ENCODE results near the gene MZB1.

DNA sequence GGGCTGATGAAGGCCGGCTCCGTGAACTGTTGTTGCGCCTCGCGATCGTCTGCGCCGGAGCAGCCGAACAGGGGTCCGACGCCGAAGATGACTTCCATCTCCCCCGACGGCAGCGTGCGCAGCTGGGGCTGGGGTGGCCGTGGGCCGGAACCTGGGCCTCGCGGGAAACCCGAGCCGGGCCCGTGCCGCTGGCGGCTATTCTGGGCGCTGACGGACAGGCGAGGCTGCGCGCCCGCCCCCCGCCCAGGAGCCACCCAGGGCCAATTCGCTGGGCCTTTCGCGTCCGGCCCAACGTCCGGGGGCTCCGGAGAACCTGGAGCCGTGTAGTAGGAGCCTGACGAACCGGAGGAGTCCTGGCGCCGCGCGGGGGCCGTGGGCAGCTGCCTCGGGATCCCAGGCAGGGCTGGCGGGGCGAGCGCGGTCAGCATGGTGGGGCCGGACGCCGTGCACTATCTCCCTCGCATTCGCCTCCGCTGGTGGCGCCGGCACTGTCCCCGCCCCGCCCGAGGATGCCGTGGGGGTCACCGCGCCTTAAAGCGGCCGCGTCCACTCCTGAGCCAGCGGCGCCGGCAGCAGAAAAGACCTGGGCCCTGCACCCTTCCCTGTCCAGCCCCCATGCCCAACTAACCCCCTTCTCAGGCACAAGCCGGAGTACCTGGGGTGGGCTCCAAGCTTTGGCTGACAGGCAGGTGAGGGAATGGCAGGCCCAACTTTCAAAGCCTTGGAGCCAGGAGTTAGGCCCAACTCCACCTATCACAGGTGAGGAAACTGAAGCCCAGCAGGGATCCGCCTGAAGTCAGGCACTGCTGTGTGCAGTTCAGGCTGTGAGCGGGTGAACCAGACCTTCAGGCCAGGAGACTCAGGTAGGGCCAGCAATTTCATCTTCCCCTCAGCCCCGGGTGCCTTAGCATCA lies 5.2 kb upstream of the MZB1 start, which contains the start of gene PROB1:
- TF ChIP-seq CTCF (conservative IDR thresholded peaks at IDR 0.05) (no peak), ZFX (IDR thresholded peaks at IDR 0.05) (no peak)

Measured in C4-2B (cell line).